ENCODE data around the gene CHMP1B. TPM values are rescaled to one million over a fixed set of nuclear protein-coding genes. Genes with fewer than 3 reads are reported as not detected.

Gene CHMP1B
- polyA plus RNA-seq, 1 donor from 2014 or later: 106 TPM

DNA sequence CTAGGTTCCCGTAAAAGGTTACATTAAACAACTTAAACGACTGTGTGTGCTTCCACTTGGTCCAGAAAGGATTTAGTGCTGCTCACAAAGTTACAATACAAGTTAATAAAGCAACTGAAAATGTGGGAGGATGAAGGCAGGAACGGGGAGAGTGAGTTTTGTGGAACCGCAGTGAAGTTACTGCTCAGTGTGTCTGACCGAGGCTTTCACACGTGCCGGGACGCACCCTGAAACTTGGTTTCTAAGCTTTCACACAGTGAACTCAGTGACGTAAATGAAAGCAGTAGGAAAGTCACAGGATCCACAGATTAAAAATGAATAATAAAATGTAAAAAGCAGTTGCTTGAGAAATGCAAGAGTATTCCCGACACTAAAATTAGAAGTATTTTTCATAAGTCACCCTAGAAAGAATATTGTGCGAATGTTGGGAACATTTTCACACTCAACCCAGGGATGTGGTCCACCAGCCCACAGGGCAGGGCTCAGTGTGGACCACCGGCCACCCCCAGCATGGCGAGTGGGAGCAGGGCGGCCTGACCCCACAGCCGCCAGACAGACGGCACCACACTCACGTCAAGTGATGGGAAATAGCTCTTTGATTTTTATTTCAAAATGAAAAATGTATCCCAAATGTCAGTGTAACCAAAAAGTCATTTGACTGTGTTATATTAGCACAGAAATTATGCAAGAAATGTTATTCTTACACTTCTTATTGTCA lies 32.6 kb upstream of the CHMP1B start:
- Histone ChIP-seq H3K4me3 (ENCODE audit: low read length) (no peak overlapping the region), H3K27ac (ENCODE audit: low read length) (no peak overlapping the region), H3K79me2 (replicated peaks; ENCODE audit: insufficient read depth, low read length) (no peaks in the 10 kb centered on the region), H3K27me3 (ENCODE audit: insufficient read depth, low read depth, low read length) (no peaks in the 10 kb centered on the region), H3K4me2 (ENCODE audit: low read length) (no peak overlapping the region), H3K9ac (ENCODE audit: low read length) (no peak overlapping the region), H2AFZ (ENCODE audit: low read depth, low read length) (no peak overlapping the region), H3K9me3 (ENCODE audit: low read length) (no peaks in the 10 kb centered on the region), H4K20me1 (ENCODE audit: insufficient read depth) (no peaks in the 10 kb centered on the region), H3F3A (ENCODE audit: insufficient read depth, low read length, poor library complexity, severe bottlenecking) (no peaks in the 10 kb centered on the region), H3K36me3 (ENCODE audit: insufficient read depth, low read length) (no peaks in the 10 kb centered on the region), H3K9me2 (ENCODE audit: insufficient read depth, low read length) (no peaks in the 10 kb centered on the region)
- TF ChIP-seq TAF1 (IDR thresholded peaks at IDR 0.05; ENCODE audit: low read depth): no peak
- TF ChIP-seq, protein P1, sequence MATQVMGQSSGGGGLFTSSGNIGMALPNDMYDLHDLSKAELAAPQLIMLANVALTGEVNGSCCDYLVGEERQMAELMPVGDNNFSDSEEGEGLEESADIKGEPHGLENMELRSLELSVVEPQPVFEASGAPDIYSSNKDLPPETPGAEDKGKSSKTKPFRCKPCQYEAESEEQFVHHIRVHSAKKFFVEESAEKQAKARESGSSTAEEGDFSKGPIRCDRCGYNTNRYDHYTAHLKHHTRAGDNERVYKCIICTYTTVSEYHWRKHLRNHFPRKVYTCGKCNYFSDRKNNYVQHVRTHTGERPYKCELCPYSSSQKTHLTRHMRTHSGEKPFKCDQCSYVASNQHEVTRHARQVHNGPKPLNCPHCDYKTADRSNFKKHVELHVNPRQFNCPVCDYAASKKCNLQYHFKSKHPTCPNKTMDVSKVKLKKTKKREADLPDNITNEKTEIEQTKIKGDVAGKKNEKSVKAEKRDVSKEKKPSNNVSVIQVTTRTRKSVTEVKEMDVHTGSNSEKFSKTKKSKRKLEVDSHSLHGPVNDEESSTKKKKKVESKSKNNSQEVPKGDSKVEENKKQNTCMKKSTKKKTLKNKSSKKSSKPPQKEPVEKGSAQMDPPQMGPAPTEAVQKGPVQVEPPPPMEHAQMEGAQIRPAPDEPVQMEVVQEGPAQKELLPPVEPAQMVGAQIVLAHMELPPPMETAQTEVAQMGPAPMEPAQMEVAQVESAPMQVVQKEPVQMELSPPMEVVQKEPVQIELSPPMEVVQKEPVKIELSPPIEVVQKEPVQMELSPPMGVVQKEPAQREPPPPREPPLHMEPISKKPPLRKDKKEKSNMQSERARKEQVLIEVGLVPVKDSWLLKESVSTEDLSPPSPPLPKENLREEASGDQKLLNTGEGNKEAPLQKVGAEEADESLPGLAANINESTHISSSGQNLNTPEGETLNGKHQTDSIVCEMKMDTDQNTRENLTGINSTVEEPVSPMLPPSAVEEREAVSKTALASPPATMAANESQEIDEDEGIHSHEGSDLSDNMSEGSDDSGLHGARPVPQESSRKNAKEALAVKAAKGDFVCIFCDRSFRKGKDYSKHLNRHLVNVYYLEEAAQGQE (IDR thresholded peaks at IDR 0.05; ENCODE audit: borderline replicate concordance): no peak
- no peak for TF ChIP-seq RAD21 (conservative IDR thresholded peaks at IDR 0.05)
- no peak for TF ChIP-seq POLR2AphosphoS5 (IDR thresholded peaks at IDR 0.05)
- no peak for TF ChIP-seq MXI1 (conservative IDR thresholded peaks at IDR 0.05; ENCODE audit: poor library complexity, severe bottlenecking)
- TF ChIP-seq, protein P2, sequence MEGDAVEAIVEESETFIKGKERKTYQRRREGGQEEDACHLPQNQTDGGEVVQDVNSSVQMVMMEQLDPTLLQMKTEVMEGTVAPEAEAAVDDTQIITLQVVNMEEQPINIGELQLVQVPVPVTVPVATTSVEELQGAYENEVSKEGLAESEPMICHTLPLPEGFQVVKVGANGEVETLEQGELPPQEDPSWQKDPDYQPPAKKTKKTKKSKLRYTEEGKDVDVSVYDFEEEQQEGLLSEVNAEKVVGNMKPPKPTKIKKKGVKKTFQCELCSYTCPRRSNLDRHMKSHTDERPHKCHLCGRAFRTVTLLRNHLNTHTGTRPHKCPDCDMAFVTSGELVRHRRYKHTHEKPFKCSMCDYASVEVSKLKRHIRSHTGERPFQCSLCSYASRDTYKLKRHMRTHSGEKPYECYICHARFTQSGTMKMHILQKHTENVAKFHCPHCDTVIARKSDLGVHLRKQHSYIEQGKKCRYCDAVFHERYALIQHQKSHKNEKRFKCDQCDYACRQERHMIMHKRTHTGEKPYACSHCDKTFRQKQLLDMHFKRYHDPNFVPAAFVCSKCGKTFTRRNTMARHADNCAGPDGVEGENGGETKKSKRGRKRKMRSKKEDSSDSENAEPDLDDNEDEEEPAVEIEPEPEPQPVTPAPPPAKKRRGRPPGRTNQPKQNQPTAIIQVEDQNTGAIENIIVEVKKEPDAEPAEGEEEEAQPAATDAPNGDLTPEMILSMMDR (IDR thresholded peaks at IDR 0.05; ENCODE audit: poor library complexity, severe bottlenecking): no peak
- TF ChIP-seq EP300 (conservative IDR thresholded peaks at IDR 0.05; ENCODE audit: poor library complexity, severe bottlenecking): no peak
- TF ChIP-seq EZH2 (IDR thresholded peaks at IDR 0.05; ENCODE audit: borderline replicate concordance, insufficient read depth, low read length, poor library complexity, severe bottlenecking): no peak
- no peak for TF ChIP-seq SMC3 (conservative IDR thresholded peaks at IDR 0.05; ENCODE audit: poor library complexity)

DNA sequence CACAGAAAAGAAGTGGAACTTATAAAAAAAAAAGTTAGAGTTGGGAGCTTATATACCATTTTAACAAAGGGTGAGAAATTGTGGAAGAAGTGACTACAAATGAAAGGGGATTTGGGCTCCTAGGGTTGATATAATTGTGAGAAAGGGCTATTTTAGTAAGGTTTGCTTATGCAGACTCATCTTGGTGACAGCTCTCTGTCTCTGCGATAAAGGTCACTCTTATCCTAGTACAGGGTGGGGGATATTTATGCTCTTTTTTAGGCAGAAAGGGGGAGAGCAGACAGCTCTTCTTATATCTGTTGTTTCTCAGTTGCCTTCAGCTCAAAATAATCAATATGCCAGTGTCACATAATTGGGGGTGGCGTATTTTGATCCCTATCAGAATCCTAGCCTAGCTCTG lies 31.3 kb upstream of the CHMP1B start:
- no peaks in the 10 kb centered on the region for H3K27me3 ChIP-seq (ENCODE audit: insufficient read depth, low read depth, low read length)
- H3K27ac ChIP-seq (ENCODE audit: low read length): no peak overlapping the region
- H3K4me2 ChIP-seq (ENCODE audit: low read length): no peak overlapping the region
- H3K9me3 ChIP-seq (ENCODE audit: low read length): no peaks in the 10 kb centered on the region
- H2AFZ ChIP-seq (ENCODE audit: low read depth, low read length): no peak overlapping the region
- no peaks in the 10 kb centered on the region for H3K9me2 ChIP-seq (ENCODE audit: insufficient read depth, low read length)
- H3K36me3 ChIP-seq (ENCODE audit: insufficient read depth, low read length): no peaks in the 10 kb centered on the region
- H3K9ac ChIP-seq (ENCODE audit: low read length): no peak overlapping the region
- no peaks in the 10 kb centered on the region for H3F3A ChIP-seq (ENCODE audit: insufficient read depth, low read length, poor library complexity, severe bottlenecking)
- no peaks in the 10 kb centered on the region for H4K20me1 ChIP-seq (ENCODE audit: insufficient read depth)
- TF ChIP-seq TAF1 (IDR thresholded peaks at IDR 0.05; ENCODE audit: low read depth) (no peak), EP300 (conservative IDR thresholded peaks at IDR 0.05; ENCODE audit: poor library complexity, severe bottlenecking) (no peak), RAD21 (conservative IDR thresholded peaks at IDR 0.05) (no peak), POLR2AphosphoS5 (IDR thresholded peaks at IDR 0.05) (no peak), EZH2 (IDR thresholded peaks at IDR 0.05; ENCODE audit: borderline replicate concordance, insufficient read depth, low read length, poor library complexity, severe bottlenecking) (no peak), SMC3 (conservative IDR thresholded peaks at IDR 0.05; ENCODE audit: poor library complexity) (no peak), MXI1 (conservative IDR thresholded peaks at IDR 0.05; ENCODE audit: poor library complexity, severe bottlenecking) (no peak)
- TF ChIP-seq, protein P2 (IDR thresholded peaks at IDR 0.05; ENCODE audit: poor library complexity, severe bottlenecking): no peak
- TF ChIP-seq, protein P1 (IDR thresholded peaks at IDR 0.05; ENCODE audit: borderline replicate concordance): no peak
- no peak overlapping the region for H3K4me3 ChIP-seq (ENCODE audit: low read length)
- H3K79me2 ChIP-seq (replicated peaks; ENCODE audit: insufficient read depth, low read length): no peaks in the 10 kb centered on the region
